ENCODE measurements around the gene AGMAT. TPM values are rescaled to one million over a fixed set of nuclear protein-coding genes. Genes with fewer than 3 reads are reported as not detected.

AGMAT gene
- total and polyA plus RNA-seq, 5 experiments from 2014 or later, result 9.0 to 15.5 (median 11.3) TPM

DNA sequence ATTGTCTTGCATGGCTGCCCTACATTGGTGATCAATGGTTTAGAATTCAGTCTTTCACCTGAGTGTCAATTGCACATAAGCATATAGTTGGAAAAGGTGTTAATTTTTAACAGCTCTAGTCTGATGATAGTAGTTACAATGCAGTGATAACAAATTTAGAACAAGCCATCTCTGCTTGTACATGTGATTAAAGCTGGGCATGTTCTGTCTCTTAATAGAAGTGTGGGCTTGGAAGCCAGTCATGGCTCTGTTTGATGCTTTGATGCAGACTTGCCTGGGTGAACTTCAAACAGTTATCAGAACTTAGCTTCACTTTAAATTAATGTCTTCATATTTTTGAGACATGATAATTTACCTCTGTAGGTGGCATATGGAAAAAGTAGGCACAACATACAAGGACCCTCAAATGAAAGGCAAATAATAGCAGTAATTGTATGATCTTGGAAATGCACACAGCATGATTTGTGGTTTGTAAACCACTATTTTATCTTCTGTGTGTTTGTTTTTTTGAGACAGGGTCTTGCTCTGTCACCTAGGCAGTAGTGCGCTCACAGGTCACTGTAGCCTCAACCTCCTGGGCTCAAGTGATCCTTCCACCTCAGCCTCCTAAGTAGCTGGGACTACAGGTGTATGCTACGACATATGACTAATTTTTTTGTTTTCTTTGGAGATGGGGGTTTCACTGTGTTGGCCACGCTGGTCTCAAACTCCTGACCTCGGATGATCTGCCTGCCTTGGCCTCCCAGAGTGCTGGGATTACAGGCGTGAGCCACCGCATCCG is 36.2 kb upstream of the AGMAT start:
- no peak for ATAC-seq
- POLR2A ChIA-PET, result interaction anchor here (1.0 kb wide), 2 partner anchors 13 to 17 kb away, joined by 3 read pairs; no protein-coding TSS in a partner anchor
- peak overlapping the region in 8 of 10 donors; percentile 16 to 63 (median 38) for H3K4me3 Mint-ChIP-seq
- no peak for DNase-seq
- H3K36me3 Mint-ChIP-seq, result peaks cover 0 to 9% (median 0%) of the 10 kb centered on the region in 3 donors
- no peaks in the 10 kb centered on the region for H3K27me3 Mint-ChIP-seq
- H3K4me1 Mint-ChIP-seq, result peaks cover 30 to 78% (median 68%) of the 10 kb centered on the region in 4 donors
- H3K9me3 Mint-ChIP-seq, result no peaks in the 10 kb centered on the region
- H3K27ac Mint-ChIP-seq, result peak overlapping the region in 6 of 10 donors; percentile 2 to 74 (median 42)

DNA sequence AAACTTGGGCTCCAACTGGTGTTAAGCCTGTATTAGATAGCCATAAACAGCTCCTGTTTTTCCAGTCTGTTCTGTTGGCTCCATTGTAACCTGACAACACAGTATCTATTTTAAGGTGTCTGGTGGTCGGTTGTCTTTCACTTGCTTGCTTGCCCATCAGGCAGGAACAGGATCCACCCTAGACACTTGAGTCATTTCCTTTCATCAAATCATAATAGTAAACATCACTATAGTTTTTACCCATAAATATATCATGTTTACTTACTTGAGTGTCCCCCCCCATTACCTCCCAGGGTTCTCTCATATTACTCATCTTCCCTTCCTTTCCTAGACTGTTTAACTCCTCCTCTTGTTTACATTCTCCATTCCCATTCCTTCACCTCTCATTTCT is 35.3 kb upstream of the AGMAT start:
- Mint-ChIP-seq H3K36me3 (peaks cover 0 to 8% (median 0%) of the 10 kb centered on the region in 3 donors), H3K27ac (peak overlapping the region in 7 of 10 donors; percentile 17 to 87 (median 46)), H3K4me1 (peaks cover 30 to 74% (median 64%) of the 10 kb centered on the region in 4 donors), H3K4me3 (peak overlapping the region in 8 of 10 donors; percentile 12 to 96 (median 42)), H3K9me3 (no peaks in the 10 kb centered on the region), H3K27me3 (no peaks in the 10 kb centered on the region)
- DNase-seq (no peak), ATAC-seq (no peak)
- POLR2A ChIA-PET, result interaction anchor here (1.0 kb wide), 1 partner anchor 14 kb away, joined by 3 read pairs; no protein-coding TSS in a partner anchor

DNA sequence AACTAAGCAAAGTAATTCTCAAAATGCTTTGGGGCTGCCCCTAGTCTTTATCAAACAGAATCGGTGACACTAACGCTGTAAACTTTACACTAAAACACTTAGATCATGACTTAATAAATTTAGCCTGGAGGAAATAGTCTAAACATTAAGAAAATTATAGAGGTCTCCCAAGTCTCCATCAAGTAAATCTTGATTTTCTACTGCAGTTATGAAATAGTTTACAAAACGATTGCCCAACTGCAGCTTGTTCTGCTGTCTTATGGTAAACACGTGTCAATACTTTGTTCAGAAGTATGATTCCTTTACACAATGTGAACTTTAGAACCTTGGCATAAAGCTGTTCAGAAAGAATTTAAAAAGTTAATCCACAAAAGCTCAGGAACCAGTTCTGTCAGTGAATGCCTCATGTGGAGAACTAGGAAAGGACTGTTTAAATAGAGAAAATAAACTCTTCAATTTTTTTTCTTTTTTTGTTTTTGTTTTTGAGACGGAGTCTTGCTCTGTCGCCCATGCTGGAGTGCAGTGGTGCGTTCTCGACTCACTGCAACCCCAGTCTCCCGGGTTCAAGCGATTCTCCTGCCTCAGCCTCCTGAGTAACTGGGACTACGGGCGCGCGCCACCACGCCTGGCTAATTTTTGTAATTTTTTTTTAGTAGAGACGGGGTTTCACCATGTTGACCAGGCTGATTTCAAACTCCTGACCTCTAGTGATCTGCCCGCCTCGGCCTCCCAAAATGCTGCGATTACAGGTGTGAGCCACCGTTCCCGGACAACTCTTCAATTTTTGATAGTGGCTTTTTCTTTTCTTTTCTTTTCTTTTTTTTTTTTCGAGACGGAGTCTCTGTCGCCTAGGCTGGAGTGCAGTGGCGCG is 34.0 kb upstream of the AGMAT start:
- DNase-seq, result no peak
- no peak for ATAC-seq
- POLR2A ChIA-PET, result interaction anchor here (0.6 to 4.8 kb wide), 8 partner anchors 9 to 235 kb away, joined by 3 to 37 read pairs (median 6); partner anchors contain the start of gene DNAJC16
- Mint-ChIP-seq H3K9me3 (no peaks in the 10 kb centered on the region), H3K27me3 (no peaks in the 10 kb centered on the region), H3K4me1 (peaks cover 26 to 62% (median 56%) of the 10 kb centered on the region in 4 donors), H3K4me3 (peak overlapping the region; percentile 85 to 96 (median 92)), H3K27ac (peak overlapping the region; percentile 84 to 97 (median 92)), H3K36me3 (peaks cover 0 to 4% (median 0%) of the 10 kb centered on the region in 3 donors)

DNA sequence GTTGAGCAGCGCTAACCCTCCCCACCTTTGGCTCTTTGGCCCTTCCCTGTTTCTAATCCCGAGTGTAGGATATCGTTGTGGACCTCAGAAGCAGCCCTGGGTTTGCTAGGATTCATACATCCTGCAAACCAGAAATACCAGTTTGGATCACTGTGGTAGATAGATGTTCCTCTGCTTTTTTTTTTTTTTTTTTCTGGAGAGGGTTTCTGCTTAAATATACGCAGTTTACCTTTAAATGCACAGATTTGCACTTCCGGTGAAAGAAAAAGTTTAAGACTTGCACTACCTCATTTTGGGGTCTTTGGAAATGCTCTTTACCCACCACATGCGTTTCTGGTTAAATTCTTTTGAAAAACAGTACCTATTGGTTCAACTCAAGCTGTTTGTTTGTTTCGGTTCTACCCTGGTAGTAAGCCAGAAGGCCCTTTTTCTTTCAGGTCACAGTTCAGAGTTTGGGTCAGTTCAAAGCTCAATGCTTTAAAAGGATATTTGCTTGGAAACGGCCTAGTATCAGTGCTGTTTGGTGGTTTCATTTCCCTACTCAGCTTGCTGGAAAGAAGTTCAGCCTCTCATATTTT is 33.3 kb upstream of the AGMAT start:
- H3K36me3 Mint-ChIP-seq, result peaks cover 0 to 4% (median 0%) of the 10 kb centered on the region in 3 donors
- H3K4me3 Mint-ChIP-seq, result peak overlapping the region; percentile 85 to 96 (median 92)
- peak overlapping the region; percentile 84 to 97 (median 92) for H3K27ac Mint-ChIP-seq
- POLR2A ChIA-PET, result interaction anchor here (0.6 to 4.8 kb wide), 12 partner anchors 9 to 505 kb away, joined by 3 to 37 read pairs (median 4); partner anchors contain the start of gene DNAJC16
- peaks cover 26 to 60% (median 53%) of the 10 kb centered on the region in 4 donors for H3K4me1 Mint-ChIP-seq
- ATAC-seq (no peak), DNase-seq (peak in 3 of 10 donors; percentile 20 to 30 (median 26))
- no peaks in the 10 kb centered on the region for H3K27me3 Mint-ChIP-seq
- H3K9me3 Mint-ChIP-seq, result no peaks in the 10 kb centered on the region

DNA sequence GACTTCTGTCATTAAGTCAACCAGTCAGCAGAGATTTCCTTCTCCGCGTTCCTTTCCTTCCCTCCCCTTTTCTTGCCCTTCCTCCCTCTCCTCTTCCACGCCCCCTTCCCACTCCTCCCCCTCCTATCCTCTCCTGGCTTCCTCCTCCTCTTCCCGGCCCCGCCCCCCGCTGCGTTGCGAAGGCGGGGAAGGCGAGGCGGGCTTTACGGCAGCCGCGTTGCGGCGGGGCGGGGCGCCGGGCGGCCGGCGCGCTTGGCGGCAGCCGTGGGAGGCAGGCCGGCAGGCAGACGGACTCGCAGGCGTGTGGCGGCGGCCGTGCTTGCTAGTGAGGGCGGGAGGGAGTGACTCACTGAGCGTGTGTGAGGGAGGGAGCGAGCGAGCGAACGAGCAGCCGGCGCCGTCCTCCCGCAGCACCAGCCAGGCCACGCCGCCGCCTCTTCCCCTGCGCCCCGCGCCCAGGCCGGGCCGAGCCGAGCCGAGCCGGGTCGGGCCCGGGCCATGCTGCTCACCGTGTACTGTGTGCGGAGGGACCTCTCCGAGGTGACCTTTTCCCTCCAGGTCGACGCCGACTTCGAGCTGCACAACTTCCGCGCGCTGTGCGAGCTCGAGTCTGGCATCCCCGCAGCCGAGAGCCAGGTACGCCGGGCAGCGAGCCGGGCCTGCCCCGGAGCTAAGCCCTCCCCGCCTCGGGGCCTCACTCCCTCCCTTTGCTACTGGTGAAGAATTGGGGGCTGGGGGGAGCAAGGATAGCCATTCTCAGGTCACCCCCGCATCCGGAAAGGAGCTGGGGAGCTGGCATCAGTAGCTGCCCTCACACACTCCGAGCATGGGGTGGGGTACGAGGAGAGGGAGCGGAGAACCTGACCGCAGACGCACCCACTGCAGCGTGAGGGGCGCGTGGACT is 32.6 kb upstream of the AGMAT start, which contains the start of gene DDI2:
Gene DDI2 (plus strand): TSS at position 286 of the 904 bp plus-strand sequence. CDS start 213 bp downstream, at position 499.
- H3K27me3 Mint-ChIP-seq, result no peaks in the 10 kb centered on the region
- peak within 1 kb of the TSS; percentile 85 to 96 (median 92) for H3K4me3 Mint-ChIP-seq
- POLR2A ChIA-PET, result interaction anchor here (0.6 to 4.8 kb wide), 11 partner anchors 8 to 506 kb away, joined by 3 to 37 read pairs (median 5); partner anchors contain the start of gene DNAJC16
- H3K4me1 Mint-ChIP-seq, result peaks cover 22 to 53% (median 46%) of the 10 kb centered on the region in 4 donors
- peak within 1 kb of the TSS; percentile 84 to 97 (median 95) for H3K27ac Mint-ChIP-seq
- H3K36me3 Mint-ChIP-seq, result peaks cover 0 to 4% (median 0%) of the 10 kb centered on the region in 3 donors
- DNase-seq (peak; percentile 85 to 96 (median 90)), ATAC-seq (peak; percentile 91 to 94)
- no peaks in the 10 kb centered on the region for H3K9me3 Mint-ChIP-seq

DNA sequence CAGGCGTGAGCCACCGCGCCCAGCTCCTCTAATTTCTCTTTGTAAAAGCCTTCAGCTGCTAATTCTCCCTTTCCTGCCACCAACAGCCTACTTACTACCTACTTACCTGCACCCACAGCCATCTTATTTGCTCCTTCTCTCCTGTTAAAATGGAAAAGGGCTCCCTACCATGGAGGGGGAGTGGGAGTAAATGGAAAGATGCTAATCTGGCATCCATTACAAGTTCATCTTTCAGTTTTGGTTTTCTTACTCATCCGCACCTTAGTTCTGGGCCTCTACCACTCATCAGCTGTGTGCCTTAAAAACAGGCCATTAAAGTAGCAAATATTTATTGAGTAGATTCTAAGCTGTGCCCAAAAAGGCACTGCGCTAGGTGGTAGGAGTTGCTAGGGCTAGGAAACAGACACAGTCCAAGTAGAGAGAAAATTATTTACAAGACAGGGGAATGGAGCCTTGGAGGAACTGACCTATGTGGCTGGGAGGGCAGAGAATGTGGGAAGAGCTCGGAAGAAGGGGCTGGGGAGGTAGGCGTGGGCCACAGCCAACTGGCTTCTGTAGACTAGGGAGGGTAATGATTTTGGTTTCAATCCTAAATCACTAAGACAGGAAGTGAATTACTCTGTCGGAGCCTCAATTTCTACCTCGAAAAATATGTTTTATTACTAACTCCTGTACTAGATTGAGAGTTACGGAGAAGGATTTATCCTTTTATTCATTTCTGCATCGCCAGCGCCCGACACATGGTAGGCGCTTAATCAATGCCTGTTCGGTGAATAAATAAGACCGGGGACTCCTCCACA is 31.7 kb upstream of the AGMAT start:
- peak overlapping the region; percentile 84 to 97 (median 95) for H3K27ac Mint-ChIP-seq
- H3K27me3 Mint-ChIP-seq, result no peaks in the 10 kb centered on the region
- H3K36me3 Mint-ChIP-seq, result peaks cover 0 to 3% (median 0%) of the 10 kb centered on the region in 3 donors
- ATAC-seq, result peak; percentile 6 to 8
- peak overlapping the region; percentile 85 to 96 (median 92) for H3K4me3 Mint-ChIP-seq
- POLR2A ChIA-PET, result interaction anchor here (0.6 to 4.8 kb wide), 3 partner anchors 13 to 40 kb away, joined by 3 to 37 read pairs (median 23); no protein-coding TSS in a partner anchor
- H3K9me3 Mint-ChIP-seq, result no peaks in the 10 kb centered on the region
- DNase-seq, result no peak
- peaks cover 18 to 44% (median 38%) of the 10 kb centered on the region in 4 donors for H3K4me1 Mint-ChIP-seq

DNA sequence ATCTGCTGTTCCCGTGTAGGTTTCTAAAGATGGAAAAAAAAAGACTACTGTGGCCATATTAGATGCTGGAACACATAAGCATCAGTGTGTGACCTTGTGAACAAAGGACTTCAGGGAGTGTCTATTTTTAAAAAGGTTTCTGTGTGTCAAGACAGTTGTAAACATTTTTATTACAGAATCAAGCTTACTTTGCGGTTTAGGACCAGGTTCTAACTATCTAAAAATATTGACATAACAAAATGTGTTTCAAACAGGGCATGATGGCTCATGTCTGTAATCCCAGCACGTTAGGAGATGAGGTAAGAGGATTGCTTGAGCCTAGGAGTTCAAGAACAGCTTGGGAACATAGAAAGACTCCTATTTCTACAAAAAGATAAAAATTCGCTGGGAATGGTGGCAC is 25.3 kb upstream of the AGMAT start:
- POLR2A ChIA-PET, result no interaction called here
- H3K36me3 Mint-ChIP-seq, result no peaks in the 10 kb centered on the region
- ATAC-seq (no peak), DNase-seq (no peak)
- no peaks in the 10 kb centered on the region for H3K9me3 Mint-ChIP-seq
- no peaks in the 10 kb centered on the region for H3K27me3 Mint-ChIP-seq
- no peaks in the 10 kb centered on the region for H3K4me1 Mint-ChIP-seq
- H3K4me3 Mint-ChIP-seq, result no peak overlapping the region
- no peak overlapping the region for H3K27ac Mint-ChIP-seq

DNA sequence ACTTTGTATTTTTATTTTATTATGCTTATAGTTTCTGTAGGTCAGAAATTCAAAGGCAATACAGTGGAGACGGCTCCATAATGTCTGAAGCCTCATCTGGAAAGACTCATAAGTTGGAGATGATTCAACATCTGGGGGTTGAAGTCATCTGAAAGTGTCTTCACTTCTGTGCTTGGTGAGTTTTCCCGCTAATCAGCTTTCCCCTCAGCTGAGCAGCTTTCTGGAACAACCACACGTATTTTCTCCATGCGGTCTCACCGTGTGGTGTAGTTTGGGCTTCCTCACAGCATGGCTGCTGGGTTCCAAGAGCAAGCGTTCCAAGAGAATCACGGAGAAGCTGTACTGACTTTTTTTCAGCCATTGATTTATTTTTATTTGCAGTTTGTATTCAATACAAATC is 24.8 kb upstream of the AGMAT start:
- Mint-ChIP-seq H3K36me3 (no peaks in the 10 kb centered on the region), H3K9me3 (no peaks in the 10 kb centered on the region), H3K27me3 (no peaks in the 10 kb centered on the region), H3K4me3 (no peak overlapping the region), H3K4me1 (no peaks in the 10 kb centered on the region), H3K27ac (peak overlapping the region in 1 of 10 donors; percentile 13)
- POLR2A ChIA-PET, result interaction anchor here (1.1 kb wide), 1 partner anchor 9 kb away, joined by 3 read pairs; no protein-coding TSS in a partner anchor
- ATAC-seq, result no peak
- no peak for DNase-seq

DNA sequence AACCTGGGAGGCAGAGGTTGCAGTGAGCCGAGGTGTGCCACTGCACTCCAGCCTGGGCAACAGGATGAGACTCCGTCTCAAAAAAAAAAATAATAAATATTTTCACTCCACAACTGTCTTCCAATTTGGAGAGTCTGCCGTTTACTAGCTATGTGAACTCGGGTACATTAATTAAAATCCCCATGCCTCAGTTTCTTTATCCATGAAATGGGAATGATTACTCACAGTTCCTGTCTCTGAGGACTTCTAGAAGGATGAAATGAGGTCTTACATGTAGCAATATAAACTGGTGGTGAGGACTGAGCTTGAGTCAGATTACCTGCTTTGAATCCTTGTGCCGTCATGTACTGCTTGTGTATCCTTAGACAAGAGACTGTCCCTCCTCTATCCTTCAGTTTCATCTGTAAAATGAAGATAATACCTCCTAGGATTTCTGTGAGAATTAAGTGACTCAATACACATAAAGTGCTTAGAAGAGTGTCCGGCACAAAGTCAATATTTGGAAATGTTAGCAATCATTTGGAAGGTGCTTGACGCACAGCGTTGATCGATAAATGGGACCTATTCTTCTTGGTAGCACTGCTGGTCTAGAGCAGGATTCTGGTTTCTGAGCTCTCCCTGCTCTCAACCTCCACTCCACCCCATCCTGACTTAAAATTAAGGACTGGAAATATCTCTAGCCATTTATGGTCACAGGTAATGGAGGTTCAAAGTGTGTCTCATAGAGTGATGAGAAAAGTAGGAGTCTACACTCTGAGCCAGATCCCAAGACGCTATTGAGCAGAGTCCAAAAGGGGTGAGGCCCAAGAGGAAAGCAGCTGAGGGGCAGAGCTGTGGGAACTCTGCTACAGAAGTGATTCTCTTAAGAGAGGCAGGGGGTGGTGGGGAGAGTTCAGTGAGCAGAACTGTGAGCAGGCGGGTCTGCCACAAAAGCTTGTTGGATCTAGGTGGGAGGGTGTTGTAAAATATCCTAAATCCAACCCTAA is 20.8 kb upstream of the AGMAT start:
- no peak for ATAC-seq
- H3K27me3 Mint-ChIP-seq, result no peaks in the 10 kb centered on the region
- POLR2A ChIA-PET, result interaction anchor here (0.8 to 2.0 kb wide), 2 partner anchors 12 to 26 kb away, joined by 3 to 7 read pairs; no protein-coding TSS in a partner anchor
- peak overlapping the region in 3 of 10 donors; percentile 6 to 48 (median 35) for H3K27ac Mint-ChIP-seq
- peaks cover 0 to 4% (median 0%) of the 10 kb centered on the region in 9 donors for H3K9me3 Mint-ChIP-seq
- no peaks in the 10 kb centered on the region for H3K36me3 Mint-ChIP-seq
- peaks cover 4 to 14% (median 11%) of the 10 kb centered on the region in 4 donors for H3K4me1 Mint-ChIP-seq
- DNase-seq, result no peak
- H3K4me3 Mint-ChIP-seq, result peak overlapping the region in 2 of 10 donors; percentile 10 to 28
